Ishikawa (cell line): ENCODE results near the gene ADGRB2.

Experiments used
- CEBPB ChIP-seq: IDR thresholded peaks from 2 replicates; pipeline ENCODE4 v1.6.1; 2012
- CREB1 ChIP-seq: IDR thresholded peaks from 2 replicates; pipeline ENCODE4 v1.6.1; 2012; ENCODE audit warnings: low read depth
- EGR1 ChIP-seq: IDR thresholded peaks from 2 replicates; pipeline ENCODE4 v1.6.1; 2012
- EP300 ChIP-seq: IDR thresholded peaks from 2 replicates; pipeline ENCODE4 v1.6.1; 2012; ENCODE audit warnings: borderline replicate concordance
- FOXM1 ChIP-seq: IDR thresholded peaks from 2 replicates; pipeline ENCODE4 v1.6.1; 2012; ENCODE audit warnings: low read depth, borderline replicate concordance
- MAX ChIP-seq: IDR thresholded peaks from 2 replicates; pipeline ENCODE4 v1.6.1; 2012
- NFIC ChIP-seq: IDR thresholded peaks from 2 replicates; pipeline ENCODE4 v1.6.1; 2012
- RAD21 ChIP-seq: IDR thresholded peaks from 2 replicates; pipeline ENCODE4 v1.6.1; 2012; ENCODE audit warnings: low read depth
- REST ChIP-seq: IDR thresholded peaks from 2 replicates; pipeline ENCODE4 v1.6.1; 2012; ENCODE audit warnings: low read depth, mild to moderate bottlenecking
- TAF1 ChIP-seq: IDR thresholded peaks from 2 replicates; pipeline ENCODE4 v1.6.1; 2012; ENCODE audit warnings: low read depth, mild to moderate bottlenecking
- TCF12 ChIP-seq: IDR thresholded peaks from 2 replicates; pipeline ENCODE4 v1.6.1; 2012; ENCODE audit warnings: low read depth
- TEAD4 ChIP-seq: IDR thresholded peaks from 2 replicates; pipeline ENCODE4 v1.6.1; 2012
- USF1 ChIP-seq: IDR thresholded peaks from 2 replicates; pipeline ENCODE4 v1.6.1; 2012
- YY1 ChIP-seq: IDR thresholded peaks from 2 replicates; pipeline ENCODE4 v1.6.1; 2012; ENCODE audit warnings: low read depth
- ZBTB7A ChIP-seq: IDR thresholded peaks from 2 replicates; pipeline ENCODE4 v1.6.1; 2012; ENCODE audit warnings: low read depth

The ADGRB2 gene

DNA sequence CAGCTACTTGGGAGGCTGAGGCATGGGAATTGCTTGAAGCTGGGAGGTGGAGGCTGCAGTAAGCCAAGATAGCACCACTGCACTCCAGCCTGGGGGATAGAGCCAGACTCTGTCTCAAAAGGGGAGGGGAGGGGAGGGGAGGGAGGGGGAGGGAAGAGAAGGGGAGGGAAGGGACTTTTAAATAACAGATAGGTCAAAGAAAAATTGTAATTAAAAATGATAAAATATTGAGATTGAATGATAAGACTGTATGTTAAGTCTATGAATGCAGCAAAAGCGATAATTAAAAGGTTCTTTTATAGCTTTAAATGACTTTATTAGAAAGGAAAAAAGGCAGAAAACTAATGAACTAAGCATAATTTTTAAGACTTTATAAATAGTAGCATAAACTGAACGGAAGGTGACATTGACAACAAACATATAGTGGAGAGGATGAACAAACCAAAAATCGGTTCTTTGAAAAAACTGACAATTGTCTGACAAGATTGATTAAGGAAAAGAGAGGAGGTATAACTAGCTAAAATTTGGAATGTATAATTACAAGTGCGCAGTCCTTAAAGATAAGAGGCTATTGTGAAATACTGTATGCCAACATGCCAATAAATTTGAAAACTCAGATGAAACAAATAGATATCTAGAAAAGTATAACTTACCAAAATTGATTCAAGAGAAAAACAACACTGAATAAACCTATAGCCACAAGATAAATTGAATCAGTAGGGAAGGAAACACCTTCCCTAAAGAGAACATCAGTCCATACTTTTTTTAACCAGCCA is 43.3 kb upstream of the ADGRB2 start:
- TF ChIP-seq FOXM1 = no peak
- TF ChIP-seq REST = no peak
- no peak for TF ChIP-seq ZBTB7A
- TF ChIP-seq MAX = no peak
- TF ChIP-seq EP300 = no peak

- no peak for TF ChIP-seq TEAD4
- TF ChIP-seq FOXM1 = no peak
- no peak for TF ChIP-seq CEBPB
- no peak for TF ChIP-seq TAF1
- TF ChIP-seq TCF12 = no peak
- no peak for TF ChIP-seq NFIC
- no peak for TF ChIP-seq ZBTB7A
- TF ChIP-seq USF1 = no peak
- no peak for TF ChIP-seq CREB1
- no peak for TF ChIP-seq EP300
- TF ChIP-seq REST = no peak
Measured at GRCh38 chr1:31805318-31805717, 41.2 kb upstream of the ADGRB2 start.

- TF ChIP-seq TEAD4 (no peak), EP300 (no peak), NFIC (no peak), RAD21 (no peak), EGR1 (no peak), REST (no peak), TAF1 (no peak), TCF12 (no peak), FOXM1 (no peak), YY1 (no peak), USF1 (no peak), CEBPB (no peak), CREB1 (no peak), ZBTB7A (no peak), MAX (no peak)
Measured at GRCh38 chr1:31804098-31804497, 40.0 kb upstream of the ADGRB2 start.

GRCh38 chr1:31803610-31804009 is 39.5 kb upstream of the ADGRB2 start:
- TF ChIP-seq FOXM1 (no peak), CREB1 (no peak), TEAD4 (no peak), CEBPB (no peak), ZBTB7A (no peak)
